Progenitor cell of endocrine pancreas (in vitro differentiated cells): Measurements from ENCODE around the gene NID1. TPM values are rescaled to one million over a fixed set of nuclear protein-coding genes. Genes with fewer than 3 reads are reported as not detected.
A peak's percentile ranks its signal among the peaks of the same experiment; 100 is the strongest.
"Not testable (repeated sequence)": the region's sequence is repeated elsewhere in the genome, so short reads cannot be mapped to it uniquely, and the experiment has no call there.

Experiments
- DNase-seq: peaks from one replicate; pipeline ENCODE4 v3.0.0; 2021; ENCODE audit warnings: low spot score; ENCODE audit not compliant: unreplicated experiment
- H3K27ac Mint-ChIP-seq: 2 replicates; pipeline ENCODE4 v1.8.0; 2021; ENCODE audit warnings: mild to moderate bottlenecking, moderate library complexity, mixed read lengths
- H3K27me3 Mint-ChIP-seq: 2 replicates; pipeline ENCODE4 v1.8.0; 2021; ENCODE audit warnings: mixed read lengths
- H3K36me3 Mint-ChIP-seq: 2 replicates; pipeline ENCODE4 v1.8.0; 2022; ENCODE audit warnings: mixed read lengths; ENCODE audit not compliant: insufficient read depth
- H3K4me1 Mint-ChIP-seq: 2 replicates; pipeline ENCODE4 v1.8.0; 2021; ENCODE audit warnings: low read depth, mixed read lengths
- H3K4me3 Mint-ChIP-seq: 2 replicates; pipeline ENCODE4 v1.8.0; 2021; ENCODE audit warnings: low read depth, mild to moderate bottlenecking, moderate library complexity, mixed read lengths
- H3K9me3 Mint-ChIP-seq: 2 replicates; pipeline ENCODE4 v1.8.0; 2021; ENCODE audit warnings: low read depth, mixed read lengths
- CTCF ChIP-seq: fragments of 200-600 bp; sonication (generic); IDR thresholded peaks from one replicate; pipeline ENCODE4 v1.5.0; 2021; ENCODE audit warnings: antibody characterized with exemption, mild to moderate bottlenecking; ENCODE audit not compliant: unreplicated experiment
- total RNA-seq: library from RNA; stranded (reverse); gene quantifications from 2 replicates; pipeline ENCODE4 v1.2.1, GENCODE V29; 2021

The NID1 gene
- total RNA-seq, 1 donor from 2014 or later = 21.0 TPM

- H3K9me3 Mint-ChIP-seq = peaks cover 13% of the 10 kb centered on the region
- no peak for TF ChIP-seq CTCF
- peaks cover 5% of the 10 kb centered on the region for H3K36me3 Mint-ChIP-seq
- H3K4me3 Mint-ChIP-seq = no peak overlapping the region
- no peak overlapping the region for H3K27ac Mint-ChIP-seq
- H3K27me3 Mint-ChIP-seq = no peaks in the 10 kb centered on the region
- DNase-seq = no peak
- H3K4me1 Mint-ChIP-seq = no peaks in the 10 kb centered on the region
These were observed 33.4 kb upstream of the NID1 start for GRCh38 chr1:236098267-236098666.

GRCh38 chr1:236096660-236097482 is 32.0 kb upstream of the NID1 start:
- not testable (repeated sequence) for H3K27me3 Mint-ChIP-seq, H3K4me1 Mint-ChIP-seq, H3K36me3 Mint-ChIP-seq, H3K4me3 Mint-ChIP-seq
- peak; percentile 74 for DNase-seq
- Mint-ChIP-seq H3K27ac (peak overlapping the region; percentile 92), H3K9me3 (peaks cover 13% of the 10 kb centered on the region)

- H3K27ac Mint-ChIP-seq = no peak overlapping the region
- H3K27me3 Mint-ChIP-seq = no peaks in the 10 kb centered on the region
- DNase-seq = no peak
- peaks cover 13% of the 10 kb centered on the region for H3K9me3 Mint-ChIP-seq
- no peaks in the 10 kb centered on the region for H3K4me1 Mint-ChIP-seq
- H3K4me3 Mint-ChIP-seq = no peak overlapping the region
- TF ChIP-seq CTCF = no peak
- H3K36me3 Mint-ChIP-seq = peaks cover 5% of the 10 kb centered on the region
These were observed 31.0 kb upstream of the NID1 start for GRCh38 chr1:236095705-236096520.

- H3K27ac Mint-ChIP-seq = no peak overlapping the region
- H3K4me1 Mint-ChIP-seq = no peaks in the 10 kb centered on the region
- DNase-seq = no peak
- H3K9me3 Mint-ChIP-seq = peaks cover 13% of the 10 kb centered on the region
- peaks cover 5% of the 10 kb centered on the region for H3K36me3 Mint-ChIP-seq
- no peak overlapping the region for H3K4me3 Mint-ChIP-seq
- no peak for TF ChIP-seq CTCF
- H3K27me3 Mint-ChIP-seq = no peaks in the 10 kb centered on the region
These were observed 28.0 kb upstream of the NID1 start for GRCh38 chr1:236092899-236093298.

GRCh38 chr1:236091933-236092318 is 27.0 kb upstream of the NID1 start:
- TF ChIP-seq CTCF = no peak
- no peak overlapping the region for H3K27ac Mint-ChIP-seq
- H3K4me1 Mint-ChIP-seq = no peaks in the 10 kb centered on the region
- peaks cover 16% of the 10 kb centered on the region for H3K9me3 Mint-ChIP-seq
- peaks cover 3% of the 10 kb centered on the region for H3K27me3 Mint-ChIP-seq
- no peak for DNase-seq
- H3K36me3 Mint-ChIP-seq = peaks cover 3% of the 10 kb centered on the region
- no peak overlapping the region for H3K4me3 Mint-ChIP-seq
